Measurements from ENCODE around the gene TNFAIP8L3.

TNFAIP8L3 gene

GRCh38 chr15:51099185-51099584 is 4.5 kb upstream of the TNFAIP8L3 start:
- in situ Hi-C loops (cut with HindIII; ENCODE audit: low sequenced_read_pairs), result no loop called here
- TF ChIP-seq CTCF (IDR thresholded peaks at IDR 0.05; ENCODE audit: low read depth, low read length), result no peak
- H3K4me3 ChIP-seq (ENCODE audit: low read depth, low read length), result no peak overlapping the region
- DNase-seq (ENCODE audit: low read depth, low spot score), result no peak

GRCh38 chr15:51098331-51098619 is 3.6 kb upstream of the TNFAIP8L3 start:
- in situ Hi-C loops (cut with HindIII; ENCODE audit: low sequenced_read_pairs), result no loop called here
- H3K4me3 ChIP-seq (ENCODE audit: low read depth, low read length), result no peak overlapping the region
- DNase-seq (ENCODE audit: low read depth, low spot score), result no peak
- no peak for TF ChIP-seq CTCF (IDR thresholded peaks at IDR 0.05; ENCODE audit: low read depth, low read length)

GRCh38 chr15:51097553-51098330 is 3.0 kb upstream of the TNFAIP8L3 start:
- in situ Hi-C loops (cut with HindIII; ENCODE audit: low sequenced_read_pairs), result no loop called here
- no peak overlapping the region for H3K4me3 ChIP-seq (ENCODE audit: low read depth, low read length)
- TF ChIP-seq CTCF (IDR thresholded peaks at IDR 0.05; ENCODE audit: low read depth, low read length), result no peak
- peak; percentile 60 for DNase-seq (ENCODE audit: low read depth, low spot score)

- no peak overlapping the region for H3K4me3 ChIP-seq (ENCODE audit: low read depth, low read length)
- in situ Hi-C loops (cut with HindIII; ENCODE audit: low sequenced_read_pairs), result no loop called here
- no peak for TF ChIP-seq CTCF (IDR thresholded peaks at IDR 0.05; ENCODE audit: low read depth, low read length)
- no peak for DNase-seq (ENCODE audit: low read depth, low spot score)
Measured at GRCh38 chr15:51096976-51097375, 2.3 kb upstream of the TNFAIP8L3 start.

GRCh38 chr15:51095681-51096331 is 1.1 kb upstream of the TNFAIP8L3 start:
- H3K4me3 ChIP-seq (ENCODE audit: low read depth, low read length), result no peak overlapping the region
- no peak for TF ChIP-seq CTCF (IDR thresholded peaks at IDR 0.05; ENCODE audit: low read depth, low read length)
- in situ Hi-C loops (cut with HindIII; ENCODE audit: low sequenced_read_pairs), result no loop called here
- DNase-seq (ENCODE audit: low read depth, low spot score), result no peak

- H3K4me3 ChIP-seq (ENCODE audit: low read depth, low read length), result peak overlapping the region; percentile 48
- TF ChIP-seq CTCF (IDR thresholded peaks at IDR 0.05; ENCODE audit: low read depth, low read length), result no peak
- peak; percentile 25 for DNase-seq (ENCODE audit: low read depth, low spot score)
- in situ Hi-C loops (cut with HindIII; ENCODE audit: low sequenced_read_pairs), result no loop called here
Measured at GRCh38 chr15:51093839-51094605, 684 bp downstream of the TNFAIP8L3 start.

Measured in astrocyte of the spinal cord (primary cell).